ENCODE data around the gene HDGFL1.

HDGFL1 gene

DNA sequence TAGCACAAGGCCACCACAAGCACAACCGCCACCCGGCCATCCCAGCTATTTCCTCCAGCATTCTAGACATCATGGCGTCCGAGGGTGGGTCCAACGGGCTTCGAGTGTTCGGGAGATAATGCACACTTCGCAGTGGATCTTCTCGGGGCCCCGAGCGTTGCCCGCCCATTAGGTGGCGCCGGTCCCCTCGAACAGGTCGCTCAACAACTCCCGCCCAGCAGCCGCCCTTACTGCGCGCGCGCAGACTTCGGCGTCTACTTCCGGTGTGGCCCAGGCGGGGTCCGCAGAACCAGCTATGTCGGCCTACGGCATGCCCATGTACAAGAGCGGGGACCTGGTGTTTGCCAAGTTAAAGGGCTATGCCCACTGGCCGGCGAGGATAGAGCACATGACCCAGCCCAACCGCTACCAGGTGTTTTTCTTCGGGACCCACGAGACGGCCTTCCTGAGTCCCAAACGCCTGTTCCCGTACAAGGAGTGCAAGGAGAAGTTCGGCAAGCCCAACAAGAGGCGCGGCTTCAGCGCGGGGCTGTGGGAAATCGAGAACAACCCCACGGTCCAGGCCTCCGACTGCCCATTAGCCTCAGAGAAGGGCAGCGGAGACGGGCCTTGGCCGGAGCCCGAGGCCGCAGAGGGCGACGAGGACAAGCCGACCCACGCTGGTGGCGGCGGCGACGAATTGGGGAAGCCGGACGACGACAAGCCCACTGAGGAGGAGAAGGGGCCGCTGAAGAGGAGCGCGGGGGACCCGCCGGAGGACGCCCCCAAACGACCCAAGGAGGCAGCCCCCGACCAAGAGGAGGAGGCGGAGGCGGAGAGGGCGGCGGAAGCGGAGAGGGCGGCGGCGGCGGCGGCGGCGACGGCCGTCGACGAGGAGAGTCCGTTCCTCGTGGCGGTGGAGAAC lies at the start of gene HDGFL1:
TSS of gene HDGFL1 (plus strand) at position 286 of the 904 bp plus-strand sequence. CDS start at position 296, 10 bp downstream.
- CTCF ChIA-PET, result no interaction called here
- H3K27ac Mint-ChIP-seq, result no peak within 1 kb of the TSS
- H3K27me3 Mint-ChIP-seq, result no peaks in the 10 kb centered on the region
- no peaks in the 10 kb centered on the region for H3K4me1 Mint-ChIP-seq
- no peak within 1 kb of the TSS for H3K4me3 Mint-ChIP-seq
- H3K36me3 Mint-ChIP-seq, result no peaks in the 10 kb centered on the region
- H3K9me3 Mint-ChIP-seq, result peaks cover 5% of the 10 kb centered on the region
- no peak for DNase-seq

DNA sequence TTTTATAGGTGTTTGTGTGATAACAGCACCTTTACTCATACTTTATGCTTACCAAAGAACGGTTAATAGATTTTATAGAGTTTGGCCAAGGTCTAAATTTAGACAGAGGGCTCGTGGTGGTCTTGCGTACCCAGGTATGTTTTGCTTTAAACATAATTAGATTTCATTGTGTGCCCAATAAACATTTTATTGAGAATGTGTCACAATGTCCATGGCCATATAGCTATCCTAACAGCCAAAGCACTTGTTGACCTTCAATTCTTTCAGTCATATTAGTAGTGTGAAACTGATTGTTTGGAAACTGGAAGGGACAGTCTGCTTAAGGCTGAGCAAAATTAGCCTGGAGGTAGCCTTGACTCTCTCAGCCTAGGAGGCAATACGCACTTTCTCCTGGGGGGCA lies 48.3 kb upstream of the HDGFL1 start:
- H3K4me3 Mint-ChIP-seq, result no peak overlapping the region

DNA sequence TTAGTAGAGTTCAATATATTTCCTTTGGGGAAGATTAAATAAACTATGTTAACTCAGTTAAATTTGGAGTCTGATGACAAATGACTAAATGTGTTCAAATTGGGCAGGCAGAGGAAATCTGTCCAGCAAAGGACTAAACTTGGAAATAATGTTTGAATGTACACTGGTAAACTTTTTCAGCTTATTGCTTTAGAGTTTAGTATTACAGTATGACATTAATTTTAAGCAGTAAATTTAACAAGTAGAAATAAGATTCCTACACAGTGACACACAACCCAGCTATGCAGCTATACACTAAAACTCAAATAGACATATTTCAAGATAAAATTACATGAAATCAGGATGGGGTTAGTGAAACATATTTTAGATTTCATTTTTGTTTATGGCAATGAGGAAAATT lies 42.6 kb upstream of the HDGFL1 start:
- no peak overlapping the region for H3K27ac Mint-ChIP-seq
- no peaks in the 10 kb centered on the region for H3K27me3 Mint-ChIP-seq
- H3K4me3 Mint-ChIP-seq, result no peak overlapping the region
- H3K9me3 Mint-ChIP-seq, result no peaks in the 10 kb centered on the region
- no peaks in the 10 kb centered on the region for H3K36me3 Mint-ChIP-seq
- CTCF ChIA-PET, result no interaction called here
- no peaks in the 10 kb centered on the region for H3K4me1 Mint-ChIP-seq
- DNase-seq, result no peak

More for the DNA sequence above, 48.3 kb upstream of the HDGFL1 start:
- no peaks in the 10 kb centered on the region for H3K36me3 Mint-ChIP-seq
- no peak for DNase-seq
- CTCF ChIA-PET, result no interaction called here
- H3K9me3 Mint-ChIP-seq, result peaks cover 2% of the 10 kb centered on the region
- H3K27me3 Mint-ChIP-seq, result no peaks in the 10 kb centered on the region
- H3K27ac Mint-ChIP-seq, result no peak overlapping the region
- H3K4me1 Mint-ChIP-seq, result no peaks in the 10 kb centered on the region

DNA sequence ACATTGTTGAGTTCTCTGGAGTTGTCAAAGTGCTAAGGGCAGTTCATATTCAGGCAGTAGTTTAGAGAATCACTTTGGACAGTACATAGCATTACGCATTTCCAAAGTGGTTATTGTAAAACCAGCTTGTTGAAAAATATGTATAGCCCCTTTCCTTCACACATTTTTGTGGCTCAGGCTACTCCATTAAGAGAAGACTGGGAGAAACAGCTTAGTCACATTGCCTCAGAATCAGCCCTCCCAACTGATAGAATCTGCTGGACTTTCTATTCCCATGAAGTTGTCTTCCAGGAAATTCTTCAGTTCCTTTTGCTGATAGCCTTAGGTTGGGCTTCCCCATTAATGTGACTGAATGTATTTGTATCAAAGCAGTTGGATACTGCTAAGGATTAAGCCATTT lies 39.5 kb upstream of the HDGFL1 start:
- H3K27ac Mint-ChIP-seq, result no peak overlapping the region
- CTCF ChIA-PET, result no interaction called here
- no peak for DNase-seq
- H3K4me3 Mint-ChIP-seq, result no peak overlapping the region
- H3K9me3 Mint-ChIP-seq, result no peaks in the 10 kb centered on the region
- no peaks in the 10 kb centered on the region for H3K4me1 Mint-ChIP-seq
- H3K27me3 Mint-ChIP-seq, result no peaks in the 10 kb centered on the region
- H3K36me3 Mint-ChIP-seq, result no peaks in the 10 kb centered on the region

DNA sequence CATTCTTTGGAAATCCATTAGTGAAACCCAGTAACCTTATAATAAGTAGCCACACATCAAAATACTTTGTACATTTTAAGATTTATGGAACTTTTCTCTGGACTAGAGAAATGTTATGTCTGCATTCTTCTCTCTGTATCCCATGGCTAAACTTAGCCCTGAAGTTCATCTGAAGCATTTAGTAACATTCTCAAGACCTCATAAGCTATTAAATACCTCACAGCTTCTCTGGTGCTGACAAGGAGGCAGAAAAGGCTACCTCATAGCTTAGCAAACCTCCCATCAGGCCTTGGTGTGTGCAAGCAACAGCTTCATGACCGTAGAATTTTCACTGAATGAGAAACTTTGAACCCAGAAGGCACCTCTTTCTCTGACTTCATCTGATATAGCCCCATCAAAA lies 38.9 kb upstream of the HDGFL1 start:
- no peaks in the 10 kb centered on the region for H3K27me3 Mint-ChIP-seq
- no peaks in the 10 kb centered on the region for H3K36me3 Mint-ChIP-seq
- H3K4me1 Mint-ChIP-seq, result no peaks in the 10 kb centered on the region
- no peak for DNase-seq
- H3K9me3 Mint-ChIP-seq, result peaks cover 3% of the 10 kb centered on the region
- H3K4me3 Mint-ChIP-seq, result no peak overlapping the region
- H3K27ac Mint-ChIP-seq, result no peak overlapping the region
- CTCF ChIA-PET, result no interaction called here

DNA sequence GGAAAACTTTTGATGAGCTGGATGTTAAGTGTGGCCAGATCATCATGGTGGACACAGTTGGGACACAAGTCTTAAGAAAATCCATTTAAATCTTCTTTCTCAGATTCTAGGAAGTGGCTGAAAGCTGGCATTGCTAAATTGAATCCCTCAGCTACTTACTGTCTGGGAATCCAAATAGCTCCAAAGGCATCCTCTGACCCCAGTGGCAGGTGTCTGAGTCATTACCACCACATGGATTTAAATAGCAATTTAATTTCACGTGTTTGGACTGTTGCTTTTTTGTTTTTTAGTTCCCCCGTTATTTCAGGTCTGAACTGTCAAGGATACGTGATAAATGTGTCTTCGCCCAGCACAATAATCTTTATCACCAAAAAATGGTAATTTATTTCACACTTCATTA lies 33.2 kb upstream of the HDGFL1 start:
- Mint-ChIP-seq H3K4me1 (no peaks in the 10 kb centered on the region), H3K4me3 (no peak overlapping the region), H3K9me3 (peaks cover 4% of the 10 kb centered on the region), H3K36me3 (no peaks in the 10 kb centered on the region), H3K27ac (no peak overlapping the region), H3K27me3 (no peaks in the 10 kb centered on the region)
- CTCF ChIA-PET, result no interaction called here
- DNase-seq, result no peak

DNA sequence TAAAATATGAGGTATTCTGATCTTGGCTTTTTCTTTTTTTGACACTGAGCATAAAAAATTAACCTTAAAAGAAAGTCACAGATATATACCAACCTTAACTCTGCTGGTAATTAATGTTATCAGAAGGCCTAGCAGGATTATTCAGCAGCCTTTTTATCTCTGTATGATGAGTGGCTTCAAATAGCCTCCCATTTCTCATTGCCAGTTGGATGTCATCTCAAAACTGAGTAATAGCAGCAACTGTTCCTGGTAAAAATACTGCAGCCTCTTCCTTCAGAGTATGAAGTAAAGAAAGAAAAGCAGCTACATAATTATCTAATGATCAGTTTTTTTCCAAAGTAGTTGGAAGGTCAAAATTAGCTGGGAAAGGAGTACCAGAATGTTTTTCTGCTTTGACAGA lies 24.9 kb upstream of the HDGFL1 start:
- no peak for DNase-seq
- H3K4me3 Mint-ChIP-seq, result no peak overlapping the region
- H3K27me3 Mint-ChIP-seq, result no peaks in the 10 kb centered on the region
- no peaks in the 10 kb centered on the region for H3K36me3 Mint-ChIP-seq
- CTCF ChIA-PET, result no interaction called here
- no peaks in the 10 kb centered on the region for H3K4me1 Mint-ChIP-seq
- H3K27ac Mint-ChIP-seq, result no peak overlapping the region
- peaks cover 2% of the 10 kb centered on the region for H3K9me3 Mint-ChIP-seq

DNA sequence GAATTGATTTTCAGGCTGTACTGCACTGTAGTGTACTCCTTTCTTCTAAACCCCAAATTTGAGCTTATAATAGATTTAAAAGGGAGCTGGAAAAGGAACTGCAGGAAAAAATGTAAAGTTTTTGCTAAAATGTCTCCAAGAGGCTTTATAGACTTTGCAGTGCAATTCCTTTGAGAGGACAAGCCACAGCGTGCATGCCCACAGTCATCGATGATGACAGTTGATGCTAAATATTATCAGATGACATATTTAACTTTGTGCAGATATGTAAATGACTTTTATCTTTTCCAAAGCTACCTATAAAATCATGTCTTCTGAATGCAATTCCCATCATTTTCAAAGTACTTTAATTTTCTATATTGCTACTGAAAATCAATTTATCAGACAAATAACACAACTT lies 24.3 kb upstream of the HDGFL1 start:
- no peaks in the 10 kb centered on the region for H3K4me1 Mint-ChIP-seq
- H3K4me3 Mint-ChIP-seq, result no peak overlapping the region
- no peaks in the 10 kb centered on the region for H3K36me3 Mint-ChIP-seq
- DNase-seq, result no peak
- no peak overlapping the region for H3K27ac Mint-ChIP-seq
- H3K9me3 Mint-ChIP-seq, result peaks cover 1% of the 10 kb centered on the region
- CTCF ChIA-PET, result no interaction called here
- H3K27me3 Mint-ChIP-seq, result no peaks in the 10 kb centered on the region

DNA sequence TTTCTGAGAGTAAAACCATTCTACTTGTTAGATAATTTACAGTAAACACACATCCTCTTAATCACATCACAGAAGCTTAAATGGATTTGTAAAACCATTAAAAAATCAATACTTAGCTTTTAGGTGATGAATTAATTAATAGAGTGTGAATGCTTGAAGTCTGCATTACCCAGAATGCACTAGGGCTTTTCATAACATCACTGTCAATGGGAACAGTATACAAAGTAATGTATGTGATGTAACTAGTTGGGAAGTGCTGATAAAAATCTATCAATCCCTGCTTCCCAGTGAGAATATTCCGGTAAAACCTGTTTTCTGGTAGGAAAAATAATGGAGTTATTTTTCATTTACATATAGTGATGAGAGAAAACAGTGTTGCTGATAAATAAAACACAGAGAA lies 23.1 kb upstream of the HDGFL1 start:
- CTCF ChIA-PET, result no interaction called here
- no peaks in the 10 kb centered on the region for H3K36me3 Mint-ChIP-seq
- no peaks in the 10 kb centered on the region for H3K9me3 Mint-ChIP-seq
- no peaks in the 10 kb centered on the region for H3K4me1 Mint-ChIP-seq
- H3K27ac Mint-ChIP-seq, result no peak overlapping the region
- no peaks in the 10 kb centered on the region for H3K27me3 Mint-ChIP-seq
- no peak overlapping the region for H3K4me3 Mint-ChIP-seq
- no peak for DNase-seq

DNA sequence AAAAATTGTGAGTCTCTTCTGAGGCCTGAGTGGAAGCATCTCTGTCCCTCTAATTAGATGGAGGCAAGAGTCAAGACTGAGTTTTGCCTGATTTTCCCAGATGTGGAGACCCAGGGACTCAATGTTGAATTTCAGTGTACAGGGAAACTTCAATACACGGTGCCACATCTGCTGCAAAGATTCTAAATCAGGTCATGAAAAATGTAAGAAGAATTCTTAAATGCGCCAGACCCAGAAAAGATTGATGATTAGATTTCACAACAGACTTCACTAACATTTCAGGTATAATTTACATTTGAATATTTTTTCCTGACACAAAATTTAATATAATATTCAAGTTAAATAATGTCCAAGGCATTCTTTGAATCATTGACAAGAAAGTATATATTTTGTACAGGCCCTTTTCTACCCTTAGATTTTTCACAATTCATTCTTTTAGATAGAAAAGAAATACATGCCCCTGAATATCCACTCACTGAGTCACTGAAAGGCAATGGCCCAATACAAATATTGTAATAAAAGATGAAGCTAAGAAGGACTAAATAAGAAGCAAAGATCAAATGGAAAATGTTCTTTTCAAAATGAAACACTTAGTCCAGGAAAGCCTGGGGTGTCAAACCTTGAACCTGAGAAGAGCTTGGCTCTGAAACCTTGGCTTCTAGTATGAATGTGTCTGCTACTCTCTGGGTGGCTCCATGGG lies 18.2 kb upstream of the HDGFL1 start:
- H3K27ac Mint-ChIP-seq, result no peak overlapping the region
- no peaks in the 10 kb centered on the region for H3K9me3 Mint-ChIP-seq
- H3K4me1 Mint-ChIP-seq, result no peaks in the 10 kb centered on the region
- CTCF ChIA-PET, result no interaction called here
- no peaks in the 10 kb centered on the region for H3K27me3 Mint-ChIP-seq
- H3K36me3 Mint-ChIP-seq, result no peaks in the 10 kb centered on the region
- DNase-seq, result no peak
- H3K4me3 Mint-ChIP-seq, result no peak overlapping the region

DNA sequence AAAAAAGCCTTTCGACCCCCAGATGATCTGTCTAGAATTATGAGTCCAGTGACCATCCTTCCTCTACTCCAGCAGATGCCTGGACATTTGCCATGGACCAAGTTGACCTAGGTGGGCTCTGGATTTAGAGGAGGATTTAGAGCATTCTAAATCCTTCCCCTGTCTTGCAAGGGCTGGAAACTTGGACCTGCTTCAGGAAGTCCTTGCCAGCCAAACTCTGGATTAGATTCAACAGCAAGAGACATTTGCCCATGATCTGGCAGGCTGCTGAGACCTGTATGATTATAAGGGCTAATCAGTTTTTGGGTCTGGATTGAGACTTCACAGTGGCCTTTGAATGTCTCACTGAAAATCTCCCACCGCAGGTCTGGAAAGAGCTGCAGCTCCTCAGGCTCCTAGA lies 13.1 kb upstream of the HDGFL1 start:
- no peaks in the 10 kb centered on the region for H3K27me3 Mint-ChIP-seq
- no peak overlapping the region for H3K4me3 Mint-ChIP-seq
- H3K36me3 Mint-ChIP-seq, result no peaks in the 10 kb centered on the region
- H3K9me3 Mint-ChIP-seq, result no peaks in the 10 kb centered on the region
- H3K4me1 Mint-ChIP-seq, result no peaks in the 10 kb centered on the region
- H3K27ac Mint-ChIP-seq, result no peak overlapping the region
- CTCF ChIA-PET, result no interaction called here
- DNase-seq, result no peak

DNA sequence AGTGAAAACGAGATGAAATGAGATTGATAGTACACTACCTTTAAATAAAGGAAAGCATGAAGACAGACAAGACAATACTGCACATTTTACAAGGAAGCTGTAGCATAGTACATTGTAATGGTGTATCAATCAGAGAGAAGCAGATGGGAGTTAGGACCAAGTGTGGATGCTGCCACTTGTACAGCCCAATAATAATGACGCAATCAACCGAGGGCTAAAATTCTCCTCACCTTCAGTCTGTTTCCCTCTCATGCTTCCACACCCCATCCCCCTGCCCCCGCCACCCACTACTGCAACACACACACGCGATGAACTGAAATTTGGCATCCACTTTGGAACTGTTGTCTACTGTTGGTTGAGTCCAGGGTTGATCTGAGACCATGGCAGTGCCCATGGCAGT lies 12.4 kb upstream of the HDGFL1 start:
- CTCF ChIA-PET, result no interaction called here
- Mint-ChIP-seq H3K36me3 (no peaks in the 10 kb centered on the region), H3K27ac (no peak overlapping the region), H3K27me3 (no peaks in the 10 kb centered on the region), H3K4me1 (no peaks in the 10 kb centered on the region), H3K4me3 (no peak overlapping the region), H3K9me3 (no peaks in the 10 kb centered on the region)
- DNase-seq, result no peak

DNA sequence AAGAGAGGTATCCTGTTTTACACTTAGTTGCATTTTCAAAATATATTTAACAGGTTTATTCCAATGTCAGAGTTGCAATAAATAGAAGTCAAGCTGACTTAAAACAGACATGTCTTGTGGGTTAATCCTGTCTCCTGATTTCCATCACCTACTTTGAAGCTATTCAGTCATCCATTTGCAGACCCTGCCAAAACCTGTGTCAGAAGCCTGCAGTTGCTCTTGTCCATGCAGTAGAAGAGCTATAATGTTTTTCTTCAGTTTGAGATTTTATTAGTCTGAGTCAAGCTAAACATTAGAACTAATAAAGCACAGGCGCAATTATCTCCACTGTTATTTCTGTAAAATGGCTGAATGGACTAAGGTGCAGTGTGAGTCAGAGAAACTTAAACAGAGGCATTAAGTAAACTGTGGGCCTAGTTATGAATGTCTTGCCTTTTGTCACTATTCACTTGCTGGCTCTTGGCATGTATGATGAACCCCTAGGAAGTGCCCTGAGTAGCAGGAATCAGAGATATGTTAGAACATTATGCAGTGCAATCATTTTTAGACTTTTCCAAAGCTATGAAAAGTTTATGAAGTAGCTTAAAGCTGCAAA lies 11.0 kb upstream of the HDGFL1 start:
- CTCF ChIA-PET, result no interaction called here
- no peak for DNase-seq
- no peaks in the 10 kb centered on the region for H3K27me3 Mint-ChIP-seq
- H3K4me3 Mint-ChIP-seq, result no peak overlapping the region
- H3K9me3 Mint-ChIP-seq, result no peaks in the 10 kb centered on the region
- H3K27ac Mint-ChIP-seq, result no peak overlapping the region
- H3K36me3 Mint-ChIP-seq, result no peaks in the 10 kb centered on the region
- H3K4me1 Mint-ChIP-seq, result no peaks in the 10 kb centered on the region

DNA sequence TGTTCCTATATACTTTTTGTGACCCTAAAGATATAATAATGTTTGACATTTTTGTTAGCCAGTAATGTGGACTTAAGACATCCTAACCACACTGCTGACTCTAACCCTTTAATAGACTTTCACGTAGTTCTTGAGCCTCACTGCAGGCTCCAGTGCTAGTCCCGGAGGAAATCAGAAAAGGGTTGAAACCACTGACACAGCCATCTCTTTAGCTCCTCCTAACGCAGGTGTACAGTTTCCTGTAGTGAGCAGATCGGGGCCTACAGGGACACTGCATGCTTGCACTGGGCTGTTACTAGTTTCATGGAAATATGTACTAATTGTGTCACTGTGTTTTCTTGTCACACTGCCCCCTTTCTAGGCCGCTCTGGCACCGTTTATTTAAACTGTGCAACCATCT lies 512 bp upstream of the HDGFL1 start:
- Mint-ChIP-seq H3K27me3 (no peaks in the 10 kb centered on the region), H3K9me3 (peaks cover 5% of the 10 kb centered on the region), H3K36me3 (no peaks in the 10 kb centered on the region), H3K4me3 (no peak overlapping the region), H3K4me1 (no peaks in the 10 kb centered on the region), H3K27ac (no peak overlapping the region)
- no peak for DNase-seq
- CTCF ChIA-PET, result no interaction called here

DNA sequence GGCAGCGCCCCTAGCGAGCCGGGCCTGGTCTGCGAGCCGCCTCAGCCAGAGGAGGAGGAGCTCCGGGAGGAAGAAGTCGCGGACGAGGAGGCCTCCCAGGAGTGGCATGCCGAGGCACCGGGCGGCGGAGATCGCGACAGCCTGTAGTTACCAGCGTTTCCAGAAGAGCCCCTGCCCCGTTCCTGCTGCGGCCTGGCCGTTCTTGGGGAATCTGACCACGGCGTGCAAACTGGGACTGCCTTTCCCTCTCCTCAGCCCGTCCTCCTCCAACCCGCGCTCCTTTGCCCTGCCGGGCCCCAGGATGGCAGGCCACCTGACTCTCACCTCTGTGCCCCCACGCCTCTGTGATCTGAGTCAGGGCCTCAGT lies 802 bp downstream of the HDGFL1 start:
- Mint-ChIP-seq H3K4me1 (no peaks in the 10 kb centered on the region), H3K36me3 (no peaks in the 10 kb centered on the region), H3K9me3 (peaks cover 5% of the 10 kb centered on the region), H3K4me3 (no peak overlapping the region), H3K27ac (no peak overlapping the region), H3K27me3 (no peaks in the 10 kb centered on the region)
- no peak for DNase-seq
- CTCF ChIA-PET, result no interaction called here
